GM18868 (cell line): ENCODE data around the gene SMARCC1.

Source experiments
- ATAC-seq: cut with Tn5 transposase; IDR thresholded peaks from one replicate; pipeline ENCODE4 v1.9.1; 2021; ENCODE audit warnings: mild to moderate bottlenecking, moderate library complexity; ENCODE audit not compliant: unreplicated experiment

SMARCC1 gene

GRCh38 chr3:47636225-47636624 lies 145.5 kb downstream of the SMARCC1 start:
- no peak for ATAC-seq

DNA sequence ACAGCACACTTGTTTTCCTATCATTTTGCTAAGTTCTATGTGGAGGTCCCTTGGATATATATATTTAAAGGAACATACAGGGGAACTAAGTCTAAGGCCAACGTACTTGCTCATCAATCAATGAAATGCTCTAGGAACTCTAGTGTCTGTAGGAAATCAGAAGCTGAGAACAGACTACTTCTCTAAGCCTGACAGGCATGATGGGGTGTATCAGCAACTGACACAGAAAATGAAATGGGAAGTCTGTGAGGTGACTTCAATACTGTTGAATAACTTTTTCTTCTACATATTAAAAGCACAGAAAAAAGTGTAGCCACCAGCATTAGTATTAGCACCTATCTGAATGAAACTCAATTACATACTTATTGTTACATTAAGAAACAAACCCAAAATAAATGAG lies 146.2 kb downstream of the SMARCC1 start:
- no peak for ATAC-seq

- no peak for ATAC-seq
These were observed 146.7 kb downstream of the SMARCC1 start for GRCh38 chr3:47634996-47635395.

DNA sequence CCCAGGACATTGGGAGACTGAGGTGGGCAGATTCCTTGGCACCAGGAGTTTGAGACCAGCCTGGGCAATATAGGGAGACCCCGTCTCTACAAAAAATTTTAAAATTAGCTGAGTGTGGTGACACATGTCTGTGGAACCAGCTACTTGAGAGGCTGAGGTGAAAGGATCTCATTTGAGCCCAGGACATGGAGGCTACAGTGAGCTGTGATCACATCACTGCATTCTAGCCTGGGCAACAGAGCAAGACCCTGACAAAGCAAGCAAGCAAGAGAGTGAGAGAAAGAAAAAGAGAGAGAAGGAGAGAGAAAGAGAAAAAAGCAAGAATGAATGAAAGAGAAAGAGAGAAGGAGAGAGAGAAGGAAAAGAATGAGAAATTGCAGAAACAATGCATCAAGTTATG lies 150.9 kb downstream of the SMARCC1 start:
- ATAC-seq: no peak

DNA sequence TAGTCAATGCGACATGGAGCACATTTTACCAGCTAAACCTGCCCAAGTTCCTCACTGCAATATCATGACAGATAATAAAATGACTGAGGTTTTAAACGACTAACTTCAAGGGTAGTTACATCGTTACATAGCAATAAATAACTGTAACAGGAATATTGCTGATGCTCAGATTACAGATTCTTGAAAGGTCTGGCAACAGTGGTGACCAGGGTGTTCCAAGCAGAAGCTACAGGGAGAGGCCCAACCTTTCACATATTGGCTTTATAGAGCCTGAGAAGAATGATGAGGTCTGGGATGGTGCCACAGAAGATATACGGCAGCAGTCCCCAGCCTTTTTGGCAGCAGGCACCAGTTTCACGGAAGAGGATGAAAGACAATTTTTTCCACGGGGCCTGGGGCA lies 151.9 kb downstream of the SMARCC1 start:
- ATAC-seq: no peak

- no peak for ATAC-seq
These were observed 153.3 kb downstream of the SMARCC1 start for GRCh38 chr3:47628426-47628825.

DNA sequence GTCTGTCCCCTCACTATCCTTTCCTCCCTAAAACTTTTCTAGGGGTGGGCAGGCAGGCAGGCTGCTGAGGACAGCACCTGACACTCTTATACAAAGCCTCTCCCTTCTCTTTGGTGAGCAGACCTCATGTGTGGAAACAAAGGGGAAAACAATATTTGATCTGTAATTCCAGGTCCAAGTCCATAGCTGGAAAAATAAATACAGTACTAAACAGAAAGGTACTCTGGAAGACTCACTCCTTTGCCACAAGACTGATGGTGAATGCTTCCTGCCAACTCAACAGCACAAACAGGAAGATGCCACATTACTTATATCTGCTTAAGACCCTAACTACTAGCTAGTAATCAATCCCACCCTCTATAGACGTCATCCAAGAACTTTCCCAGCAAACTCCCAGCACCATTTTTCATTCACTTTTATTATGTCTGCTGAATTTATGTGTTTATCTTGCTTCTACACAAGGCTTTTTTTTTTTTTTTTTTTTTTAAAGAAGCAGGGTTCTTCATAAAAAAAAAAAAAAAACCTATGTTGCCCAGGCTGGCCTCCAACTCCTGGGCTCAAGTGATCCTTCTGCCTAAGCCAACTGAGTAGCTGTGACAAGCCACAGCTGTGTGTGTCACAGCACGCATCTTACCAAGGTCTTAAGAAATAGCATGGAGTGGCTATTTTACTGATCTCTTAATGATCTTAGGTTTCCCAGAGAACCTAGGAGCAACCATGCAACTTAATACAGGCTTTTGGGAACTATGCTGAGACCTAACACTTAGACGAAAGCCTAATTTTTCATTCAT lies 158.8 kb downstream of the SMARCC1 start:
- ATAC-seq: no peak

DNA sequence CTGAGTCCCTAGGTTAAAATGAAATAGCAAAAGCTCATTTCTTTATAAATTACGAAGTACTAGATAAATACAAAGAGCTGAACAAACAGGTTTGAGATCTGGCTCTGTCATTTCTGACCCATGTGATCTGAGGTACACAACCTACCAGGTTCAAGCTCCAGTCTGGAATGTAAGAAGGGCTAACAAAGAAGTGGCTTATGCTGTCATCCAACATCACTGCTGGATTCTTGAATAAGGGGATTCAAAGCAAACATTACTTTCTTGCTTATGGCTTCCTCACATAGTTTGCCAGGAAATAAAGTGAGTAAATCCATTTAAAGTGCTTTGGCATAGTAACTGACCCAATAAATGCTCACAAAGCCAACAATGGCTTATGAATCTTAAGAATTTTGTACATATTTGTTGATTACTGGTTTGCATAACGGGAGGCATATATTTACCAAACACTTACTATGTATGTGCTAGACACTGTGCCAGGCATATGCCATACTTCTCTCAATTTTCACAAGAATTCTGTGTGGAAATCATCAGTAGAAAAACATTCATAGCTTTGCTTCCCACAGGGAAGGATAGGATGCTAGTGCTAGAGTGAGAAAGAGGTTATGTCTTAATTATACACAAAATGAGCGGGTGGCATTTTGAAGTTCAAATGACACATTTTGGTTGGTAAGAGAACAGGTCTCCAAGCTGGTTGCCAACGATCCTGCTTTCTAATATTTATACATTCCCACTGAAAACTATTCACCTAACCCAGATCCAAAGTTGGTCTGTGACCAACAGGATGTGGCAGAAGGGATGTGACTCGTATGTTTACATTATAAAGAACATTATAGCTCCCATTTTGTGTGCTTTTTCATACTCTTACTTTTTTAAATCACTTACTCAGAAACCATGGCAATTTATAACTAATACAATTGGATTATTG lies 164.3 kb downstream of the SMARCC1 start:
- ATAC-seq: no peak

GRCh38 chr3:47614788-47615187 lies 166.9 kb downstream of the SMARCC1 start:
- no peak for ATAC-seq

DNA sequence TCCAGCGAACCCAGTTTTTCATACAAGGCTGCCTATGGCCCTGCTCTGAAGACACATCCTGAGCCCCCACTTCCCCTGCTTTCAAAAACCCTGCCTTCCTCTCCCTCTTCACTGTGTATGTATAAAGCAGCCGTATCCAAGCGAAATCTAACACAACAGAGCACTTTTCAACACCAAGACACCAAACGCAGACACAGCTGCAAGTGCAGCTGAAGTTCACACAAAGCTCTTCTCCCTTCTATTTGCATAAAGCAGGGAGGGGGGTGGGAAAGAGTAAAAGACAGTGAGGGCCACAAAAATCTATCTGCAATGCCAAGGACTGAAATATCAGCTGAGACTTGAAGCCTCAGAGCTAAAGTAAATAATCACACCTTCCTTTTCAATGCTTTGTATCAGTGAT lies 168.0 kb downstream of the SMARCC1 start:
- no peak for ATAC-seq

- ATAC-seq: no peak
These were observed 168.8 kb downstream of the SMARCC1 start for GRCh38 chr3:47612879-47613278.

GRCh38 chr3:47612178-47612577 lies 169.5 kb downstream of the SMARCC1 start:
- no peak for ATAC-seq

GRCh38 chr3:47611576-47611975 lies 170.1 kb downstream of the SMARCC1 start:
- ATAC-seq: no peak

- no peak for ATAC-seq
These were observed 171.1 kb downstream of the SMARCC1 start for GRCh38 chr3:47610583-47610982.

DNA sequence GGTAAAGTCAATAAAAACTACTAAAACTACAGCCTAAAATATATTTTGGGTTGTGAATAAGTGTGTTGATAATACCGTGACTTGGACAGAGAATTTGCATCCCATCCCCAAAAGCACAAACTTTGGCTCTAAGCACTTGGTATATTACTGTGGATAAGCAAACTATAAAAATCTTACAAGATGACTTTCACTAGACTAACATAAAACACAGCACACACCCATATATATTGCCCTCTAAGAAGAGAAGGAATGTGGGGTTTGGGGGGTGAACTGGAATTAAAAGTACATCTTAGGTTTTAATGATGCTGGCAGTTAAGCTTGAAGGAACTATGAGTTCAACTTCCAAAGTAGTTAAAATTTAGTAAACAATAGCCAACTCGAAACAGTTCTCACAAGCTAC lies 174.4 kb downstream of the SMARCC1 start:
- no peak for ATAC-seq

- no peak for ATAC-seq
These were observed 175.5 kb downstream of the SMARCC1 start for GRCh38 chr3:47606165-47606564.

DNA sequence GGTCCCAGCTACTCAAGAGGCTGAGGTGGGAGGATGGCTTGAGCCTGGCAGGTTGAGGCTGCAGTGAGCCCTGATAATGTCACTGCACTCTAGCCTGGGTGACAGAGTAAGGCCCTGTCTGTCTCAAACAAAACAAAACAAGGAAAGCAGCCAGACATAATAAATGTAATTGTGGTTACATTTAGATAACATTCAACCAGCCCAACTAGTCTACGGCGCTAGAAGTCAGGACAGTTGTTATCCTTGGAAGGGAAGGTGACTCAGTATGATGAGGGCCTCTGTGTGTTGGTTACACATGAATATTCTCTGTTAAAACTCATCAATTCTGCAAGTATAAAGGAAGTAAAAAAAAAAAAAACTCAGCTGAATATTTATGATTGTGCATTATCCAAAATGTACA lies 176.0 kb downstream of the SMARCC1 start:
- no peak for ATAC-seq

DNA sequence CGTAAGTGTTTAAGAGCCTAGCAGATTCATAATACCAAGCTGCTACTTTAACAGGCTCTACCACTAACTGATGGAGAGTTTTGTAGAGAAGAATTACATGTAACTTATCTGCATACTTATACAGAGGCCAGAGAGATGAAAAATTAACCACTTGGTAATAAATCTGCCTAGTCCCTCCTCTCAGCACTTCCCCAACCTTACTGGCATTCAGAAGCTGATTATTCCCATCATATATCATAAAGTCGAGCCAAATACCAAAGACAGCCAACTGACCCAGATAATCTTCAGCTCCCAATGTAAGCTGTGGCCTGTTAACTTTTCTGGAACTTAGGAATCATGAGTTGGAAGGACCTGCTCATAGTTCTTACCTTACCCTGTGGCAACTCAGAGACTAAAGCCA lies 177.5 kb downstream of the SMARCC1 start:
- no peak for ATAC-seq

DNA sequence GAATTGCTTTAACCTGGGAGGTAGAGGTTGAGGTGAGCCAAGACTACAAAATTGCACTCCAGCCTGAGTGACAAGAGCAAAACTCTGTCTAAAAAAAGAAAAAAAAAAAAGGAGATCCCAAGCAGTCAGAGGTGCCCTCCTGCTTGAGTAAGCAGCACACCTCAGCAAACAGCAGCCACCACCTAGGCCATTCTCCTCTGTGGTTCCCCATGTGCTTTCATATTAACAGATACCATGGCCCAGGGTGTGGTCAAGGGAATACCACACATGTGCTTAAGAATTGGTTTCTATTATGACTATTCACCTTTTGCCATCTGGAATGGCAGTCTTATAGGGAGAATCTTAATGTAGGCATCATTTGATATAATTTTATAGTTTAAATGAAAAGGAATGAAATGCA lies 178.4 kb downstream of the SMARCC1 start:
- ATAC-seq: no peak

DNA sequence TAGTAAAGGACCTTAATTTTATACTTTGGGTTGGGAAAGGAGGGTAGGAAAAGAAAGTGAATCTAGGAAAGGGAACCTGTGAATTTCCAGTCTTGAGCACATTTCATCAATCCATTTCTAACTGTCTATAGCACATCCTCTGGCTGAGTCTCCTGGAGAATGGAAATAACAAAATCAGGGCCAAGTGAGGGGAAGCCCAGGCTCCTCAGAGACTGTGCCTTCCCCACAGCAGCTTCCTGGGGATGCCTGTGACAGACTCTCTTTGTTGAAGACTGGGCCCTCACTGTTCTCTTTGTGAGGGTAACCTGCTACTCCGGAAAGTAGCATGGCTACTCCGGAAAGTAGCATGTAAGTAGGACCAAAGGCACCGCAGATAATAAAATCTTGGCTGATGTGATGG lies 180.4 kb downstream of the SMARCC1 start:
- no peak for ATAC-seq

DNA sequence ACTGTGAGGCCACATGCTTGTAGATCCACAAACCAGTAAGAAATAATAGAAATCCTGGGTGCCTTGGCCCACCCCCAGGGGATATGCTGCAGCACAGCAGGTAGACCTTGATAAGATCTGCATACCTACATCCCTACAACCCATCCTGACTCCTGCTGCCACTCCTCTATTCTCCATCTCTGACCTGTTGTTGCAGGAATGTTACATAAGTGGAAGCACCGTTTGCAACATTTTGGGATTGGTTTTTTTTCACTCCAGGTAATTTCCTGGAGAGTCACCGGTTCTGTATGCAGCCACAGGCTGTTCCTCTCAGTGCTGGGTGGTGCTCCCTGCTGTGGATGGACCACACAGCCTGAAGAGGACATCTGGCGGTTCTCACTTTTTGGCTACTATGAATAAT lies 186.9 kb downstream of the SMARCC1 start:
- no peak for ATAC-seq
